ENCODE measurements around the gene ADAMTS14.

ADAMTS14 gene

DNA sequence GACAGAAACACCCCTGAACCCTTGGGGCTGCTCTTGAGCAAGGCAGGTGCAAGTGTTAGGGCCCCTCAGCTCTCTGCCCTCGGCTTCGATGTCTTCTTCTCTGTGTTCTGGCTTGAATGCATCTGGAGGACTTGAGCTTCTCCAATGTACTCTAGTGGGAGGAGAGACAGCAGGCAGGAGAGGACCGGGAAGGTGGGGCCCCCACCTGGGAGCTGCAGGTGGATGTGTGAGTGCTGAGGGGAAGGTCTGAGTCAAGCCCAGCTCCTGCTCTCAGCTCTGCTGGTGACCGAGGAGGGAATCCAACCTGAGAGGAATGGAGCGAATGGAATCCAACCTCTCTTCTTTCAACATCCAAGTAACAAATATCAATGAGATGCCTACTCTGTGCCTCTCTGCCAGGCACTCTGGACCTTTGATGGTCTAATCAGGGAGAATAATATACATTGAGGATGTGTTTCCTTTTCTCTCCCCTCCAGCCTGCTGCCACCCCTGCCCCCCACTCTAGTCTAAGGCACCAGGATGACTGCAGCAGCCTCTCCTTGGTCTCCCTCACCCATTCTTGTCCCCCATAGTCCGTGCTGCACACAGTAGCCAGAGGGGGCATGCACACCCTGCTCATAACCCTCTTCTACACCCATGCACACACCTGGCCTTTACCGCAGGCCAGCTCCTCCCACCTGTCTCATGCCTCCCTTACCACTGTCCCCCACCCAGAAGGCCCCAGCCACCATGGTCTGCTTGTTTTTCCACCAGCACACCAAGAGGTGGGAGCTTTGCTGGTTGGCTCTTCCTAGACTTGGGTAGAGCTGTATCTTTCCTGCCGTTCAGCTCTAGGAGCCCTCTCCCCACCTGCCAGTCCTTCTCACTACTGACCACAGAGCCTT is 99.2 kb downstream of the ADAMTS14 start:
- TF ChIP-seq SPI1 (IDR thresholded peaks at IDR 0.05; ENCODE audit: low read depth, low read length) (no peak), PAX5 (IDR thresholded peaks at IDR 0.05; ENCODE audit: insufficient read depth, low read length, severe bottlenecking) (no peak), POLR2AphosphoS5 (IDR thresholded peaks at IDR 0.05; ENCODE audit: low read depth, low read length) (no peak), POLR2A (IDR thresholded peaks at IDR 0.05; ENCODE audit: low read depth, low read length) (no peak), POU2F2 (IDR thresholded peaks at IDR 0.05; ENCODE audit: low read depth, low read length) (no peak), TAF1 (IDR thresholded peaks at IDR 0.05; ENCODE audit: low read depth, low read length) (no peak)
- DNase-seq (ENCODE audit: insufficient read length, low spot score) = no peak
- FAIRE-seq = no peak

DNA sequence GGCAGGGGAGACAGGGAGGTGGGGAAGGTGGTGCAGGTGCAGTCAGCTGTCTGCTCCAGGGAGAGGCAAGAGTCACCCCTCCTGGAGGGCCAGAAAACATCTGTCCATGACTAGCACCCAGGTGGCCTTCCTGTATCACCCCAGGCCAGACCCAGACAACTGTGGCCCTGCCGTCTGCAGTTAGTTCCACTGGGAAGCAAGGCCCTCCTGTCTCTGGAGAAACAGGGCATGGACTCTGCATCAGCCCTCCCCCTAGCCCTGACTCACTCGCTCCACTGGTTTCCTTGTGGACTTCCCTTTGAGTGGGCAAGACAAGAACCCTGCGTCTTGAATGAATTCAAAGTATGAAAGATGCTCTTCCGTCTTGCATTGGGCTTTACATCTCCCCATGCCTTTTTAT is 100.3 kb downstream of the ADAMTS14 start:
- DNase-seq (ENCODE audit: insufficient read length, low spot score) (no peak), FAIRE-seq (no peak)
- TF ChIP-seq SPI1 (IDR thresholded peaks at IDR 0.05; ENCODE audit: low read depth, low read length) (no peak), POLR2A (IDR thresholded peaks at IDR 0.05; ENCODE audit: low read depth, low read length) (no peak), TAF1 (IDR thresholded peaks at IDR 0.05; ENCODE audit: low read depth, low read length) (no peak), PAX5 (IDR thresholded peaks at IDR 0.05; ENCODE audit: insufficient read depth, low read length, severe bottlenecking) (no peak), POLR2AphosphoS5 (IDR thresholded peaks at IDR 0.05; ENCODE audit: low read depth, low read length) (no peak), POU2F2 (IDR thresholded peaks at IDR 0.05; ENCODE audit: low read depth, low read length) (no peak)

DNA sequence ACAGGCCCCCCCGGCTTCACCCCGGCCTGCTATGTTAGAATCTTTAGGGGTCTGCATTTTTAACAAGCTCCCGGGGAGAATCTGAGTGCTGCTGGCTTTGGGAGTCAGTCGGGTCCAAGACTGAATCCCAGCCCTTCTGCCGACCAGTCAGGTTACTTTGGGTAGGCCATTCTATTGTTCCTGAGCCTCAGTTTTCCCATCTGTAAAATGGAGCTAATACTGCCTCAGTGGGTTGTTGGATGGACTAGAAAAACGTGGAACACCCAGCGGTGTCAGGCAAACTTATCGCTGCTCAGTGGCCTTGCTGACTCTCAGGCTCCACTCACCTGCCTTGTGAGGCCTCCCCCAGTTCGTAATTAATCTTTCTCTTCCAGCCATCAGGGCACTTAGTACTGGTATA is 101.2 kb downstream of the ADAMTS14 start:
- no peak for TF ChIP-seq POLR2AphosphoS5 (IDR thresholded peaks at IDR 0.05; ENCODE audit: low read depth, low read length)
- no peak for TF ChIP-seq SPI1 (IDR thresholded peaks at IDR 0.05; ENCODE audit: low read depth, low read length)
- no peak for TF ChIP-seq TAF1 (IDR thresholded peaks at IDR 0.05; ENCODE audit: low read depth, low read length)
- no peak for TF ChIP-seq POU2F2 (IDR thresholded peaks at IDR 0.05; ENCODE audit: low read depth, low read length)
- no peak for TF ChIP-seq POLR2A (IDR thresholded peaks at IDR 0.05; ENCODE audit: low read depth, low read length)
- no peak for TF ChIP-seq PAX5 (IDR thresholded peaks at IDR 0.05; ENCODE audit: insufficient read depth, low read length, severe bottlenecking)
- FAIRE-seq (no peak), DNase-seq (ENCODE audit: insufficient read length, low spot score) (no peak)

DNA sequence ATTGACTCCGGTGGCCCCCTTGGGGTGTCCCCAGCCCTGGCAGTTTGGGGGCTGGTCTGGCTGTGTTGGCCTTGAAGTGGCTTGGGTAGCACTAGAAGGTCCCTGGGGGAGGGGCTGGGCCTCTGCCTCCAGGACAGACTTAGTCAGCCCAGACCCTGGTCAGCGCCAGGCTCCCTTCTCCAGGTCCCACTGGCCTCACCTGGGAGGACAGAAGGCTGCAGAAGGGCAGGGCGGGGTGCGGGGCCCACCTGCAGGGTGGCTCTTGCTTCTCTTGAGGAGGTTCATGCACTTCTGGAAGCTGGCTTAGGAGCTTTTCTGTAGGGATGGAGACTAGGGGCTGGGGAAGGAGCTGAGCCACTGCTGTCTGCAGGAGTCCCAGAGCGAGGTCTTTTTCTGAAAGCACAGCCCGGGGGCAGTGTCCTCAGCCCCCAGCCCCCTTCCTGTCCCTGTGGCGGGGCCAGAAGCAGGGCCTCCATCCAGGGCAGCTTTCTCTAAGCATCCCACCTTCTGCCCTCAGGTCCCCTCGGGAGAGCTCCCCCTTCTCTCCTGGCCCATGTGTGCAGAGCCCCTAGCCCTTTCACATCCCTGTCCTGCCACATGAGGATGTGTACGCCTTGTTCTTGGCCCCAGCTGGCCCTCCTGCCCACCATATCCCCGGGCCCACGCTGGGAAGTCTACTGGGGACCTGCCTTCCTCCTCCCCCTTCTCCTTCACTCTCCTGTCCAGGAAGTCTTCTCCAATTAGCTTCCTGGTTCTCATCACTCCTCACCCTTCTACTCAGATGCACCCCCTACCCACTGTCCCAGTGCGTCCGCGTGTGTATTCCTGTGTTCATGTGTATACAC is 101.9 kb downstream of the ADAMTS14 start:
- no peak for FAIRE-seq
- no peak for TF ChIP-seq SPI1 (IDR thresholded peaks at IDR 0.05; ENCODE audit: low read depth, low read length)
- TF ChIP-seq TAF1 (IDR thresholded peaks at IDR 0.05; ENCODE audit: low read depth, low read length) = no peak
- TF ChIP-seq POLR2AphosphoS5 (IDR thresholded peaks at IDR 0.05; ENCODE audit: low read depth, low read length) = no peak
- no peak for TF ChIP-seq POLR2A (IDR thresholded peaks at IDR 0.05; ENCODE audit: low read depth, low read length)
- no peak for TF ChIP-seq POU2F2 (IDR thresholded peaks at IDR 0.05; ENCODE audit: low read depth, low read length)
- no peak for TF ChIP-seq PAX5 (IDR thresholded peaks at IDR 0.05; ENCODE audit: insufficient read depth, low read length, severe bottlenecking)
- no peak for DNase-seq (ENCODE audit: insufficient read length, low spot score)

DNA sequence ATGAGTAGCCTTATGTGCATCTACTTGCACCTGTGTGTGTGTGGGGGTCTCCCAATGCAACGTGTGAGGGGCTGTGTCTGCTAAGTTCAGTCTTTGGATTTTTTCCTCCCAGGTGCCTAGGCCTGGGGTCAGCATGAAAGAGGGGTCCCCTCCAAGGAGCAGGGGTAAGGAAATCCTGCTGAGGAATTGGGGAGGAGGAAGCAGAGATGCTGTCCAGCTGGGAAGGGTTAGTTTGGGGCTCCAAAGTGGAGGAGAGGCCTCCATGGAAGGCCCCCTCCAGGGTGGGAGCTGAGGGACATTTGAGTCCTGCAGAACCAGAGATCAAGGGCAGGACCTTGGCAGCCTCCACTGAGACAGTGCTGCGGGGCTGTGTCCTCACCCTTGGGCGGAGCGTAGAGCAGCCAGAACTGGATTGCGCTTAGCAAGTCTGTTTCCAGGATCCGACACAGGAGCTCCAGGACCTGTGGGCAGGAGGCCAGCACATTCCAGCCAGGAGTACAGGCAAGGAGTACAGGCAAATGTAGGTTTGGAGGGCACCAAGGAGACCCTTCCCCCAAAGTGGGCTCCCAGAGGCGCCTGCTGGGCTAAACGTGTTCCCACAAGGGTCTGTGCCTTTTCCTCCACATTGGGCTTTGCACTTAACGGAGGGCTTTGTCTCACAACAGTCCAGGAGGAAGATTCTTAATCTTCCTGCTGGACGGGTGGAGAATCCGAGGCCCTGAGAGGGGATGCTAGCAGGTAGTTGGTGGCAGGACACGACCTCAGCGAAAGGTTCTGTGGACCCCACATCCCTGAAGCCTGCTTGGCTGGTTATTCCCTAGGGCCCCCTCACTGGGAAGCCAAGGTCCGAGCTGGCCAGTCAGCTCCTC is 102.7 kb downstream of the ADAMTS14 start:
- FAIRE-seq (no peak), DNase-seq (ENCODE audit: insufficient read length, low spot score) (no peak)
- no peak for TF ChIP-seq POU2F2 (IDR thresholded peaks at IDR 0.05; ENCODE audit: low read depth, low read length)
- no peak for TF ChIP-seq POLR2AphosphoS5 (IDR thresholded peaks at IDR 0.05; ENCODE audit: low read depth, low read length)
- TF ChIP-seq TAF1 (IDR thresholded peaks at IDR 0.05; ENCODE audit: low read depth, low read length) = no peak
- no peak for TF ChIP-seq POLR2A (IDR thresholded peaks at IDR 0.05; ENCODE audit: low read depth, low read length)
- no peak for TF ChIP-seq SPI1 (IDR thresholded peaks at IDR 0.05; ENCODE audit: low read depth, low read length)
- TF ChIP-seq PAX5 (IDR thresholded peaks at IDR 0.05; ENCODE audit: insufficient read depth, low read length, severe bottlenecking) = no peak

DNA sequence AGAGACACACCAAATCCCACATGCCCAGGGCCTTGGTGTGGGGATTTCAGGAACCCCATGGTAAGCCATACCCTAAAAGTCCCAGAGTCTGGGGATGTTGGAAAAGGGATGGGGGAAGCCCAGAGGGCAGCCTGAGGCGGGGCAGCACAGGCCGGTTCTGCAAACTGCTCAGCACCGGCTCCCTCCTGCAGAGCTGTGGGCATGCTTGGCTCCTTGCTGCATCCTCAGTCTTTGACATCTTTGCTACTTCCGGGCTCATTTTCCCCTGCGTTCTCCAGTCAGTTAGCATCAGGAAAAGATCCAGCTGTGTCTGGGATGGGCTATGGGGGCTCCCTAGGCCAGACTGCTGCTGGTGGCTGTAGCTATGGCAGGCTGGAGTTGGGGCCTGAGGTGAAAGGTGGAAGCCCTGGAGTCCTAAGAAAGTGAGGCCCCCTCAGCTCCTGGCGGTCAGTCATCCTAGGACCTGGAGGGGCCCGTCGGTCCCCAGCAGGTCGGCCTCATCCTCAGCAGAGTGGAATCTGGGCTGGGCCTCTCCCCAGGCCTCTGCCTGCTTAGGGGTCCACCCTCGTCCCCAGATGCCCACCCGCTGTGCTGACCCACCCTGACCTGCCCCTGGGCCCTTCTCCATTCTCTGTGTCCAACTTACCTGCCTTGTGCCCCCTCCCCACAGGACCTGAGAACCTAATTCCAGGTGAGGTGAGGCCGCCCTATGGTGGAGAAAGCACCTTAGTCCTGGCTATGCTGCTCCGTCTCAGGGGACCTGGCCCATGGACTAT is 103.6 kb downstream of the ADAMTS14 start:
- no peak for TF ChIP-seq SPI1 (IDR thresholded peaks at IDR 0.05; ENCODE audit: low read depth, low read length)
- no peak for TF ChIP-seq PAX5 (IDR thresholded peaks at IDR 0.05; ENCODE audit: insufficient read depth, low read length, severe bottlenecking)
- TF ChIP-seq TAF1 (IDR thresholded peaks at IDR 0.05; ENCODE audit: low read depth, low read length) = no peak
- TF ChIP-seq POLR2AphosphoS5 (IDR thresholded peaks at IDR 0.05; ENCODE audit: low read depth, low read length) = no peak
- TF ChIP-seq POLR2A (IDR thresholded peaks at IDR 0.05; ENCODE audit: low read depth, low read length) = no peak
- no peak for TF ChIP-seq POU2F2 (IDR thresholded peaks at IDR 0.05; ENCODE audit: low read depth, low read length)
- no peak for DNase-seq (ENCODE audit: insufficient read length, low spot score)
- FAIRE-seq = no peak

DNA sequence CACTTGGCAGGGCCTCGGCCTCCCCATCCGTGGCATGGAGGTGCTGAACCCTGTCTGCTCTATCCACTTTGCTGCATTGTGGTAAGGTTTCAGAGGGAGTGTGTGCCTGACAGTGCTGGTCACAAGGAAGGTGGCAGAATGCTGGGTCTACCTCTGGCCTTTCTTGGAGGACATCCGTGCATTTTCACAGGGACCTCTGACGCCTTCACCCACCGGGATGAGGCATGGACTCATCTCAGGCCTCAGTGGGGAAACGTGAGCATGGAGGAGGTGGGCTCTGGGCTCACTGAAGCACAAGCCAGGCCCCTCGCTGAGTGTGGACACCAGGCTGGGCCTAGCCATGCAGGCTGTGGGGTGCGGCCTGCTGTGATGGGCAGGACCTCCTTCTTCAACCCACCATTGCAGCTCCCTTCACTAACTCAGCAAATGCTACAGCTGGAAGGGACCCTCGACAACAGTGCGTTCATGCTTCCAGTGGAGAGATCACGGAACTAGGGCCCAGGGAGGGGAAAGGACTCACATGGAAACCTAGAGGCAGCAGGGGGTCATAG is 104.2 kb downstream of the ADAMTS14 start:
- DNase-seq (ENCODE audit: insufficient read length, low spot score) (no peak), FAIRE-seq (no peak)
- TF ChIP-seq TAF1 (IDR thresholded peaks at IDR 0.05; ENCODE audit: low read depth, low read length) (no peak), SPI1 (IDR thresholded peaks at IDR 0.05; ENCODE audit: low read depth, low read length) (no peak), PAX5 (IDR thresholded peaks at IDR 0.05; ENCODE audit: insufficient read depth, low read length, severe bottlenecking) (no peak), POLR2AphosphoS5 (IDR thresholded peaks at IDR 0.05; ENCODE audit: low read depth, low read length) (no peak), POU2F2 (IDR thresholded peaks at IDR 0.05; ENCODE audit: low read depth, low read length) (no peak), POLR2A (IDR thresholded peaks at IDR 0.05; ENCODE audit: low read depth, low read length) (no peak)

Measured in GM12891 (cell line).